Vagina (tissue), 2 donors: Measurements from ENCODE around the gene ZDHHC5.

Source experiments
- POLR2AphosphoS5 ChIP-seq, 2 donors: sonication (generic); formaldehyde crosslinking; IDR thresholded peaks; one replicate each; pipeline ENCODE4 v1.9.0; 2017; ENCODE audit warnings: antibody characterized with exemption in 2 of 2, mild to moderate bottlenecking in 2 of 2, low read depth in 1 of 2; ENCODE audit not compliant: insufficient read depth in 1 of 2
- TF ChIP-seq, protein P1 (sequence below), 3 experiments: fragments of 450-650 bp in 2 of 3; fragments of 200-600 bp in 1 of 3; sonication (generic) in 1 of 3; IDR thresholded peaks; one replicate each; pipeline ENCODE4 v1.5.1; 2017 to 2019; ENCODE audit warnings: antibody characterized with exemption in 3 of 3, mild to moderate bottlenecking in 2 of 3, moderate library complexity in 2 of 3

GRCh38 chr11:57742087-57742452 is 74.2 kb downstream of the ZDHHC5 start:
- no peak for TF ChIP-seq POLR2AphosphoS5 (IDR thresholded peaks at IDR 0.05; ENCODE audit: insufficient read depth in 1 of 2, low read depth in 1 of 2)
- TF ChIP-seq, protein P1, sequence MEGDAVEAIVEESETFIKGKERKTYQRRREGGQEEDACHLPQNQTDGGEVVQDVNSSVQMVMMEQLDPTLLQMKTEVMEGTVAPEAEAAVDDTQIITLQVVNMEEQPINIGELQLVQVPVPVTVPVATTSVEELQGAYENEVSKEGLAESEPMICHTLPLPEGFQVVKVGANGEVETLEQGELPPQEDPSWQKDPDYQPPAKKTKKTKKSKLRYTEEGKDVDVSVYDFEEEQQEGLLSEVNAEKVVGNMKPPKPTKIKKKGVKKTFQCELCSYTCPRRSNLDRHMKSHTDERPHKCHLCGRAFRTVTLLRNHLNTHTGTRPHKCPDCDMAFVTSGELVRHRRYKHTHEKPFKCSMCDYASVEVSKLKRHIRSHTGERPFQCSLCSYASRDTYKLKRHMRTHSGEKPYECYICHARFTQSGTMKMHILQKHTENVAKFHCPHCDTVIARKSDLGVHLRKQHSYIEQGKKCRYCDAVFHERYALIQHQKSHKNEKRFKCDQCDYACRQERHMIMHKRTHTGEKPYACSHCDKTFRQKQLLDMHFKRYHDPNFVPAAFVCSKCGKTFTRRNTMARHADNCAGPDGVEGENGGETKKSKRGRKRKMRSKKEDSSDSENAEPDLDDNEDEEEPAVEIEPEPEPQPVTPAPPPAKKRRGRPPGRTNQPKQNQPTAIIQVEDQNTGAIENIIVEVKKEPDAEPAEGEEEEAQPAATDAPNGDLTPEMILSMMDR (IDR thresholded peaks at IDR 0.05) = no peak
